IPS-18a (cell line): Measurements from ENCODE around the gene NFKB2.
A peak's percentile ranks its signal among the peaks of the same experiment; 100 is the strongest.

Experiments
- H3K27ac ChIP-seq: one replicate; pipeline ENCODE4 v1.5.1; 2013; ENCODE audit warnings: low read length
- H3K27me3 ChIP-seq: one replicate; pipeline ENCODE4 v1.6.1; 2013; ENCODE audit warnings: mild to moderate bottlenecking, low read length; ENCODE audit not compliant: control insufficient read depth, insufficient read depth
- H3K36me3 ChIP-seq: one replicate; pipeline ENCODE4 v1.6.1; 2013; ENCODE audit warnings: low read depth, low read length; ENCODE audit not compliant: control insufficient read depth
- H3K4me1 ChIP-seq: one replicate; pipeline ENCODE4 v1.6.1; 2013; ENCODE audit warnings: low read depth, low read length; ENCODE audit not compliant: control insufficient read depth
- H3K4me3 ChIP-seq: one replicate; pipeline ENCODE4 v1.5.1; 2013; ENCODE audit warnings: low read length
- H3K9ac ChIP-seq: one replicate; pipeline ENCODE4 v1.6.1; 2013; ENCODE audit warnings: mild to moderate bottlenecking, low read length, moderate library complexity
- H3K9me3 ChIP-seq: one replicate; pipeline ENCODE4 v1.6.1; 2013; ENCODE audit warnings: low read depth, low read length; ENCODE audit not compliant: control insufficient read depth

The NFKB2 gene

DNA sequence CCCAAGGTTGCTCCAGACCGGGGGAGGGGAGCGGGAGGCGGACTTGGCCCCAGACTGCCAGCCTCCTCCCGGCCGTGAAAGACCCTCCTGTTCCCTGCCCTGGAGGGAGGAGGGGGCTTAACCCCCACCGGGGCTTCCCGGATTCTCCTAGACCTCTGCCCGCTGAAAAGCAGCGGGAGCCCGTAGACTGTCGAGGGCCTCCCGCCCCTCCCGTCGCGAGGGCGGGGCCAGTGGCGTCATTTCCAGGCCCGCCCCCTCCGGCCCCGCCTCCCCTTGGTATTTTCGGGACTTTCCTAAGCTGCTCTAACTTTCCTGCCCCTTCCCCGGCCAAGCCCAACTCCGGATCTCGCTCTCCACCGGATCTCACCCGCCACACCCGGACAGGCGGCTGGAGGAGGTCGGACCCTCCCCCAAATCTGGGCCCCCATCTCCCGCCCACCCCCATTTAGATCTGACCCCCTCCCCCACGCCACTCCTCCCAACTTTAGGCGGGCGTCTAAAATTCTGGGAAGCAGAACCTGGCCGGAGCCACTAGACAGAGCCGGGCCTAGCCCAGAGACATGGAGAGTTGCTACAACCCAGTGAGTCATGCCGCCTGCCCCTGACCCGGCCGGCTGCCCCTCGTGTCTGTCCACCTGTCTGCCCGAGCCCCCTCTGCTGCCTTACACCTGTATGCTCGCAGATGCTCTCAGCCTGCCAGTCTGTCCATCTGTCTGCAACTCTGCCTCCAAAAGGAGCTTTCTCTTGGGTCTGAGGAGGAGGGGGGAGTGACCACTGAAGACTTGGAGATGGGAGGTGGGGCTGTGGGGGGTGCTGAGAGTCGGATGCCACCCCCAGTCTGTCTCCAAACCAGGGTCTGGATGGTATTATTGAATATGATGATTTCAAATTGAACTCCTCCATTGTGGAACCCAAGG lies at the start of gene NFKB2:
TSS of gene NFKB2 (plus strand) at position 306 of the 917 bp plus-strand sequence. CDS start at position 561, 255 bp downstream.
- Histone ChIP-seq H3K4me1 (peaks cover 5% of the 10 kb centered on the region), H3K27me3 (peaks cover 31% of the 10 kb centered on the region), H3K4me3 (peak within 1 kb of the TSS; percentile 81), H3K9me3 (no peaks in the 10 kb centered on the region), H3K36me3 (peaks cover 12% of the 10 kb centered on the region), H3K9ac (peak within 1 kb of the TSS; percentile 65), H3K27ac (no peak within 1 kb of the TSS)

DNA sequence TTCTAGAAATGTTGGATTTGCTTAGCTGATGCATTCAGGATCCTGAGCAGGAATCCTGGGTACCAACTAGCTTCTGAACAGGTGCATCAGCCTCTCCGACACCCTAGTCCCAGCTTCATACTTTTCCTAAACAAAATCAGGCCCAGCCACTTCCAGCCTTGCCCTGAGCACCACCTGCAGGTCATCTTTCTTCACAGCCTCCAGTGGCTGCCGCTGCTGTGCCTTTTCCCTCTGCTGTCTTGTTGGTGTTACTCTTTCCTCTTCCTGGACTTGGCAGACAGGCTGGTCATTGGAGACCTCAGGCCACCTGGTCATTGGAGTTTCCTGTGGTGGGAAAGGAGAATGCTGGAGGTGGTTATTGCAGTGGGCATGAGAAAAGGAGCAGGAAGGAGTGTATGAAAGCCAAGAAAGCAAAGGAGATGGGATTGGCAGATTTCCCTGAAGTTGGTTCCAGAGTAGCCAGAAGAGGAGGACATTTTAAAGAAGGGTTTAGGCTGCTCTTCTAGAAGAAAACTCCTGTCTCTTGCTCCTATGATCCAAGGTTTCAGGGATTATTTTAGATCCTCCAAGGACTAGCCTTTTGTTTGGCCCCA lies 48.2 kb upstream of the NFKB2 start:
- Histone ChIP-seq H3K4me3 (no peak overlapping the region), H3K9me3 (no peaks in the 10 kb centered on the region), H3K36me3 (no peaks in the 10 kb centered on the region), H3K27me3 (peaks cover 26% of the 10 kb centered on the region), H3K4me1 (peaks cover 7% of the 10 kb centered on the region), H3K27ac (no peak overlapping the region), H3K9ac (no peak overlapping the region)

DNA sequence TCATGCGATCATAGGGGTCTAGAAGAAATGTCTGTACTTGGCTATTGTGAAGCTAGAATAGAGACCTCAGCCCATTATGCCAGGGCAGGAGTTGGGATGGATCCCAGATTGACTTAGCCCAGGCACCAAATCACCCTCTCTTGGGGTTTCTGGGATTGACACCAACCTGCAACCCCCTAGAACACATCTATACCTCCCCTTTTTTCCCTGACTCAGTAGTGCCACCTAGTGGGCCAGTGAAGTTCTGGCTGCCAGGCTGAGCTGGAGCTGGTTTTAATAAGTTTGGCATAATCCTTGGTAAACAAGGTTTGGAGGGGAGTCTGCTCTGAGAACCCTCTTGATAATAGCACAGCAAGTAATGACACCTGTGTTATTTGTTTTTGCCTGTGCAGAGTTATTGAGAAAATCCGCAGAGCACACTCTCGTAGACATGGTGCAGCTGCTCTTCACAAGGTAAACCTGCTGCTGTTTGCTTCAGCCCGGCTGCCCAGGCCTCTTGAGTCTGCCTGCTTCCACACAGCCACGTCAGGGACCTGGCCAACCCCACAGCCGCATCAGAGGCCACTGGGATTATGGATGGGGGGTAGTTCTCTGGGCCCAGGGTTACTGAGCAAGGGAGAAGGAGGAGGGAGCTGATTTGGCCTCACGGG lies 43.3 kb upstream of the NFKB2 start:
- H3K36me3 ChIP-seq, result peaks cover 9% of the 10 kb centered on the region
- no peak overlapping the region for H3K27ac ChIP-seq
- no peak overlapping the region for H3K9ac ChIP-seq

DNA sequence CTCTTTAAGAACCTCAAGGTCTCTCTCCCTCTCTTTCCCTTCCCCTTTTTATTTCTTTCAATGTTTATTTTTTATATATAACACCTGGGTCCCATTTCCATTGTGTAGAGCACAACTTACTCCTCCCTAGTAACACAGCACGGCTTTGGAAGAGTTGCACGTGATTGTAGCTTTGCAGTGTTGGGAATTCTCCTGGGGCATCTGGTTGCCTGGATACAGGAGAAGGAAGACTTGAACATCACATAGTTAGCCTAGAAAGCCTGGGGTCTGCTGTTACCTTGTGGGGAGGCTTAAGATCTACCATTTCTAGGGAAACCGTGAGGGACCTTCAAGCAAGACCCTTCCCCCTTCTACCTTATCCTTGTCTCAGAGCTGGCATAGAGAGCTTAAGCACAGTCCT lies 41.1 kb upstream of the NFKB2 start:
- no peaks in the 10 kb centered on the region for H3K4me1 ChIP-seq
- peaks cover 25% of the 10 kb centered on the region for H3K36me3 ChIP-seq
- no peak overlapping the region for H3K27ac ChIP-seq
- no peaks in the 10 kb centered on the region for H3K9me3 ChIP-seq
- H3K27me3 ChIP-seq, result no peaks in the 10 kb centered on the region
- no peak overlapping the region for H3K4me3 ChIP-seq
- no peak overlapping the region for H3K9ac ChIP-seq

More for the DNA sequence above, 43.3 kb upstream of the NFKB2 start:
- Histone ChIP-seq H3K4me3 (no peak overlapping the region), H3K4me1 (no peaks in the 10 kb centered on the region), H3K27me3 (no peaks in the 10 kb centered on the region), H3K9me3 (no peaks in the 10 kb centered on the region)

DNA sequence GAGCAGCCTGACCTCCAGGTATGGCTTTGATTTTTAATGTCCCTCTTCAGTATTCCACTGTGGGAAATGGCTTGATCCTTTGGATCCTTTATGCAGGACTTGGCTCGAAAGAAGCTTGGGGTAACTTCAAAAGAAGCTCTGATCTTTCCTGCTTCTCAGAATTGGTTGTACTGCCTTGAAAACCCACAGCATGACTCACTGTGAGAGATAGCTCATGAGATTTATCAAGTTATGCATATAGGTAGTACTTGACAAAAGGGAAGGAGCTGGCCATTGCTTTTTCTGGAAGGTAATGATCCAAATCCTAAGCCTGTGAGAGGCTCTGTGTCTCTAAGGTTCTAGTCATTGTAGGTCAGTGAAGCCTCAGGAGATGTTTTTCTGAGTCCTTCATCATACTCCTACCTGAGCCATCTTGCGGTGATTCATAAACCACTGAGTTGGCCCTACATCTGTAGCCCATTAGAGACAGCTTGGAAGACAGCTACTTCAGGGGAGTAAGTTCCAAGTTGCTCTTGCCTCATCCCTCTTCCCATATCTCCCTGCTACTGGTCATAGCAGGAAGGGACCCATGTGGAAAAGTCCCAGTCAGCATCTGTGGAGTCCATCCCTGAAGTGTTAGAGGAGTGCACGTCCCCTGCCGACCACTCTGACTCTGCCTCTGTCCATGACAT lies 36.7 kb upstream of the NFKB2 start:
- H3K36me3 ChIP-seq, result peaks cover 36% of the 10 kb centered on the region
- H3K4me1 ChIP-seq, result no peaks in the 10 kb centered on the region
- no peaks in the 10 kb centered on the region for H3K27me3 ChIP-seq
- H3K4me3 ChIP-seq, result no peak overlapping the region
- no peak overlapping the region for H3K9ac ChIP-seq
- no peak overlapping the region for H3K27ac ChIP-seq
- no peaks in the 10 kb centered on the region for H3K9me3 ChIP-seq

DNA sequence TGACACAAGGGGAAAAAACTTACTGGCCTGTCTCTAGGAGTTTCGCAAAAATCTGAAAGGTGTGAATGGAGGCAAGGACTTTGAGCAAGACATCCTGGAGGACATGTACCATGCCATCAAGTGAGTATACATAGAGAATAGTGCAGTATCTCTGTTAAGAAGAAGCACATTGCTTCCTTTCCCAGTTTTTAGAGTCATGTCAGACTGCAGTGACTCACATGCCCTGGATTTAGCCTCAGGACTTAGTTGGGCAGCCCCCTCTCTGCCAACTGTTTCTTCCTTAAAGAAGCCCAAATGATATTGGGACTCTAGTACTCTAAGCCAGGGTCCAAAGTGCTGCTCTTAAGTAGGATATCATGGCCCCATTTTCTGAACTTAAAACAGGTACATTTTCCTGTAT lies 28.1 kb upstream of the NFKB2 start:
- Histone ChIP-seq H3K9me3 (no peaks in the 10 kb centered on the region), H3K27ac (no peak overlapping the region), H3K4me3 (no peak overlapping the region), H3K27me3 (no peaks in the 10 kb centered on the region), H3K36me3 (peaks cover 52% of the 10 kb centered on the region), H3K4me1 (no peaks in the 10 kb centered on the region), H3K9ac (no peak overlapping the region)

DNA sequence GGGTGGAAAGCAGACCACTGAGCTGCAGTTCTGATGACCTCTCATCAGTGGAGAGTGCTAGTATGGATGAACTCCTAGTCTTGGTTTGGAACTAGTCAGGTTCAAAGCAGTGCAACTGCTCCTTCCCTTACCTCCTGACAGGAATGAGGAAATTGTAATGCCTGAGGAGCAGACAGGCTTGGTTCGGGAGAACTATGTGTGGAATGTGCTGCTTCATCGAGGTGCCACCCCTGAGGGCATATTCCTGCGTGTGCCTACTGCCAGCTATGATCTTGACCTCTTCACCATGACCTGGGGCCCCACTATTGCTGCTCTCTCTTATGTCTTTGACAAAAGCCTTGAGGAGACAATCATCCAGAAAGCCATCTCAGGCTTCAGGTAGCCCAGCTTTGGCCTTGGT lies 27.4 kb upstream of the NFKB2 start:
- Histone ChIP-seq H3K9me3 (no peaks in the 10 kb centered on the region), H3K4me3 (no peak overlapping the region), H3K36me3 (peaks cover 46% of the 10 kb centered on the region), H3K4me1 (no peaks in the 10 kb centered on the region), H3K27ac (no peak overlapping the region), H3K27me3 (no peaks in the 10 kb centered on the region), H3K9ac (no peak overlapping the region)

DNA sequence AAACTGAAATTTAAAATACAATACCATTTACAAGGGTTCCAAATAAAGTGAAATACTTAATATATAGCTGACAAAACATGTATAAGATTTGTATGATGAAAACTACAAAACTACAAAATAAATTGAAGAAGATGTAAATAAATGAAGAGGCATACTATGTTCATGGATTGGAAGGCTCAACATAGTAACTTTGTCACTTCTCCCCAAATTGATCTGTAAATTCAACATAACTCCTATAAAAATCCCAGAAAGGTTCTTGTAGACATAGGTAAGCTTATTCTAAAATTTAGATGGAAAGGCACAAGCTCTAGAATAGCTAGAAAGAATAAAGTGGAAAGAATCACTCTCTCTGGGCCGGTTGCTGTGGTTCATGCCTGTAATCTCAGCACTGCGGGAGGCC lies 24.2 kb upstream of the NFKB2 start:
- no peak overlapping the region for H3K27ac ChIP-seq
- H3K9ac ChIP-seq, result no peak overlapping the region
- H3K36me3 ChIP-seq, result peaks cover 52% of the 10 kb centered on the region
- no peaks in the 10 kb centered on the region for H3K9me3 ChIP-seq
- no peaks in the 10 kb centered on the region for H3K4me1 ChIP-seq
- no peak overlapping the region for H3K4me3 ChIP-seq
- no peaks in the 10 kb centered on the region for H3K27me3 ChIP-seq

DNA sequence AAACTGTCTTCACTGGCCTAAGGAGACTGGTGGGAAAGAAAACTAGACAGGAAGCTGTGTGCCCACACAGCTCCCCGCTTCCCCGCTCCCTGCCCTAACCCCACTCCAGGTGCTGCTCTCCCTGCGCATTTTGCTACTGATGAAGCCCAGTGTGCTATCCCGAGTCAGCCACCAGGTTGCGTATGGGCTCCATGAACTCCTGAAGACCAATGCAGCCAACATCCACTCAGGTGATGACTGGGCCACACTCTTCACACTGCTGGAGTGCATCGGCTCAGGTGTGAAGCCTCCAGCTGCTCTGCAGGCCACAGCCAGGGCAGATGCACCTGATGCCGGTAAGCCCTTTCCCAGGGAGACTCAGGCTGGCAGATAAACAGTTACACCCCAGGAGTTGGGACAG lies 20.3 kb upstream of the NFKB2 start:
- H3K36me3 ChIP-seq, result peaks cover 34% of the 10 kb centered on the region
- H3K4me1 ChIP-seq, result no peaks in the 10 kb centered on the region
- no peak overlapping the region for H3K4me3 ChIP-seq
- H3K9me3 ChIP-seq, result no peaks in the 10 kb centered on the region
- no peak overlapping the region for H3K9ac ChIP-seq
- no peaks in the 10 kb centered on the region for H3K27me3 ChIP-seq
- H3K27ac ChIP-seq, result no peak overlapping the region

DNA sequence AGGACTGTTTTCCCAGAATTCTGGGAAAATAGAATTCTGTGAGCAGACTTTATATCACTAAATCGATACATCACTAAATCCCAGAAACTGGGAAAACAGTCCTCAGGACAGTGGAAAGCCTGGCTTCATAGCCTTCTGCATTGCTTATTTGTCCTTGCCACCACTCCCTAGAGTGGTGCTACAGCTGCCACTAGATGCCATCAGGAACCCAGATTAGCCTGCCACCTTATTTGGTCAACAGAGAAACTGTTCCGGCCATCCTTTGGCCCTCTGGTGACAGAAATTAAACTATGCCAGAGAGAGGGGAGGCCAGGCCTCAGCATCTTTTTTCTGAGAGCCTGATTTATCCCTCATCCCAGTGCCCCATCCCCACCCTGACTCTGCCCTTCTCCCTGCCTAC lies 19.6 kb upstream of the NFKB2 start:
- Histone ChIP-seq H3K27me3 (no peaks in the 10 kb centered on the region), H3K4me3 (no peak overlapping the region), H3K9ac (no peak overlapping the region), H3K27ac (no peak overlapping the region), H3K9me3 (no peaks in the 10 kb centered on the region), H3K4me1 (no peaks in the 10 kb centered on the region), H3K36me3 (peaks cover 27% of the 10 kb centered on the region)

DNA sequence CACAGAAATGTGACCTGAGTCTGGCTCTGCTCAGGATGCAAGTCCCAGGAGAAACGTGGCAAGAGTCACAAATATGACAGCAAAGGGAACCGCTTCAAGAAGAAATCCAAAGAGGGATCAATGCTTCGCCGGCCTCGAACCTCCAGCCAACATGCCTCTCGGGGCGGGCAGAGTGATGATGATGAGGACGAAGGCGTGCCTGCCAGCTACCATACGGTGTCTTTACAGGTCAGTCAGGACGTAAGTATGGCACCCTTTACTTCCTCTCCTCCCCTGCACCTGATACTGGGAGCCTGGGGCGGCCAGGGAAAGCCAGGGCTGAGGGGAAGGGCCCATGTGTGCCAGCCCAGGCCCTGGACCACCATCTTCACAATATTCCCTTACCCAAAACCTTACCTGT lies 18.6 kb upstream of the NFKB2 start:
- no peak overlapping the region for H3K9ac ChIP-seq
- H3K36me3 ChIP-seq, result peaks cover 25% of the 10 kb centered on the region
- no peaks in the 10 kb centered on the region for H3K4me1 ChIP-seq
- H3K4me3 ChIP-seq, result no peak overlapping the region
- H3K27me3 ChIP-seq, result no peaks in the 10 kb centered on the region
- no peaks in the 10 kb centered on the region for H3K9me3 ChIP-seq
- H3K27ac ChIP-seq, result no peak overlapping the region
